GM12892 (cell line): Measurements from ENCODE around the gene RPTOR.

Experiments
- DNase-seq: peaks from one replicate; pipeline ENCODE4 v3.0.0; 2011; ENCODE audit not compliant: insufficient read length
- FAIRE-seq: peaks from 2 replicates; lab custom pipeline; 2011; peaks lifted over from hg19 to GRCh38; lab: Jason Lieb, UNC
- POLR2A ChIP-seq: IDR thresholded peaks from 2 replicates; pipeline ENCODE4 v1.6.1; 2011; ENCODE audit warnings: low read depth, low read length, control low read depth
- POLR2AphosphoS5 ChIP-seq: IDR thresholded peaks from 2 replicates; pipeline ENCODE4 v1.6.1; 2011; ENCODE audit warnings: low read depth, low read length, control low read depth
- TAF1 ChIP-seq: IDR thresholded peaks from 2 replicates; pipeline ENCODE4 v1.6.1; 2011; ENCODE audit warnings: low read depth, mild to moderate bottlenecking, control low read depth, low read length, borderline replicate concordance

Gene RPTOR

DNA sequence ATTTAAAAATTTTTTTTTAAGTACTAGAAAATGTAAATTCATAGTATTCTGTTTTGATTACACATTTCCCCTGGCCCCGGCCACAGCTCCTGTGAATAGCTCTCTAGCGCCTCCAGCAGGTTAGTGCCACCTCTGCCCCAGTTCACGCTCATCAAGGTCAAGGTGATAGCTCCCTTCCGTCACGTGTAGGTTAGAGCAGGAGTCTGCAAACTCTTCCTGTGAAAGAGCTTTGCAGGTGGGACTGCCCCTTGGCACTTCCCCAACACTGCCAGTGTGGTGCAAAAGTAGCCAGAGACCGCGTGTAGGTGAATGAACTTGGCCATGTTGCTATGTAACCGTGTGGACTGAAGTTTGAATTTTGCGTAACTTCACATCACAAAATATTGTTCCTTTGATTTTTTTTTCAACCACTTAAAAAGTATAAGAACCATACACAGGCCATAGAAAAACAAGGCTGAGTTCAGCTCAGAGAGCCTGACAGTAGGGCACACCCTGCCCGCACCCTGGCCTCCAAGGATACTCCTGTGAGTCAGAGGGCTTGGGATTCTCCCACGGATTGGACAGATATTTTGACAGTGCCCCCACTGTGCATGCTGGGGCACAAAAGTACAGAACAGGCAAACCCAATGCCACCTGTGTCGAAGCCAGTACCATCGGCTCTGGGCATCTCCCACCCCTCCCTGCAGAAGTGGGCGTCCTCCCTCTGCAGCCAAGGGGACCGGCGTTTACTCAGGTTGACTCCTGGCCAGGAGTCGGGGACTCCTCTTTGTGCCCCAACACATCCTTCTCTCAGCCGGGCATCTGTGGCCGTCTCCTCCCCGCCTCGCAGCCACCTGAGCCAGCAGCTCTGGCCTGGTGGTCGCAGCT is 355.0 kb downstream of the RPTOR start:
- DNase-seq: no peak
- TF ChIP-seq TAF1 (no peak), POLR2A (no peak), POLR2AphosphoS5 (no peak)
- peak; percentile 61 for FAIRE-seq

DNA sequence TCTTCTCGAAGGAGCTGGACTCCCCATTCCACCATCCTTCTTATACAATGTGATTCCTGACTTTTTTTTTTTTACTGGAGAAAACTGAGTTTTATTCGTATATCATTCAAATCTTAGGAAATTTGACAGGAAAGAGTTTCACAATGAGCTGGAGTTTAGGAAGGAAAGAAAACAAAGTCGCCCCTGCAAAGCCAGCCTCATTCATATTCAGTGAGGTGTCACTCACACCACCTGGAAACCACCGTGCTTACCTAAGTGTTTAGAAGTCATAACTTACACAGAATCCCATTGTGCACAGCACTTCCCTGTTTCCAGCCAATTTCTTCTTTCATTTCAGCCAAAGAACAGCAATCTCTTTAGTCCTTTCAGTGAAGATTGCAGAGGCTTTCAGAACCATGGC is 356.7 kb downstream of the RPTOR start:
- TF ChIP-seq POLR2AphosphoS5 (no peak), TAF1 (no peak), POLR2A (no peak)
- FAIRE-seq (peak; percentile 91), DNase-seq (no peak)

DNA sequence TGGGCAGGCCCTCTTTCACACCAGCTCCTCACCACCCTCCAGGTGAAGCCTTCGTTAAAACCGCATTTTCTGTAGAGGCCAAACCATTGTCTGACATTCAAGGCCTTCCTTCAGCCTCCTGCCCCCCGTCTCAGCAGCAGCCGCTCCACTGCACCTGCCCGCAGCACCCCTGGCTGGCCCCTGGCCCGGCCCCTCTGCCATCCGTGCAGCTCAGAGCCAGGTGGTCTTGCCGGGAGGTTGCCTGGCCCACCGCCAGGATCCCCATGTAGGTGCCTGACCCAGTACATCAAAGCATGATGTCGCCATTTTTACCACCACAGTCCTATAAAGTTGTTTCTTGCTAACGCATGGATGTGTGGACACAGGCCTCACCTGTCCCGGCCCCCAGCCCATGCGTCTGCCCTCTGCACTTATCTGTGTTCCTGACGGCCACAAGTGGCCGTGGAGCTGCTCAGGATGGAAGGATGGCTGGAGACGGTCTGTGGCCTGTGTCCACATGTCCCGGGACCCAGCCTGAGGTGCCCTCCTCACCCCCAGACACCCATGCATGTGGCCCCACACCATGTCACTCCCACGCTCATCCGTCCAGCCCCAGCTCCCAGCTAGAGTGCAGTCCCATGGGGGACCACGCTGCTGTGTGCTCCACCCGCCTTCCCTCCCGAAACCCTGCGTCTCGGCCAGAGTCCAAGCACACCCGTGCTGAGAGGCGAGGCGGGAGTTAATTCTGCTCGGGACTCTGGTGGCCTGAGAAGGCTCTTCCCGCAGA is 357.7 kb downstream of the RPTOR start:
- no peak for TF ChIP-seq TAF1
- TF ChIP-seq POLR2AphosphoS5: no peak
- TF ChIP-seq POLR2A: no peak
- FAIRE-seq (peak; percentile 21), DNase-seq (no peak)

DNA sequence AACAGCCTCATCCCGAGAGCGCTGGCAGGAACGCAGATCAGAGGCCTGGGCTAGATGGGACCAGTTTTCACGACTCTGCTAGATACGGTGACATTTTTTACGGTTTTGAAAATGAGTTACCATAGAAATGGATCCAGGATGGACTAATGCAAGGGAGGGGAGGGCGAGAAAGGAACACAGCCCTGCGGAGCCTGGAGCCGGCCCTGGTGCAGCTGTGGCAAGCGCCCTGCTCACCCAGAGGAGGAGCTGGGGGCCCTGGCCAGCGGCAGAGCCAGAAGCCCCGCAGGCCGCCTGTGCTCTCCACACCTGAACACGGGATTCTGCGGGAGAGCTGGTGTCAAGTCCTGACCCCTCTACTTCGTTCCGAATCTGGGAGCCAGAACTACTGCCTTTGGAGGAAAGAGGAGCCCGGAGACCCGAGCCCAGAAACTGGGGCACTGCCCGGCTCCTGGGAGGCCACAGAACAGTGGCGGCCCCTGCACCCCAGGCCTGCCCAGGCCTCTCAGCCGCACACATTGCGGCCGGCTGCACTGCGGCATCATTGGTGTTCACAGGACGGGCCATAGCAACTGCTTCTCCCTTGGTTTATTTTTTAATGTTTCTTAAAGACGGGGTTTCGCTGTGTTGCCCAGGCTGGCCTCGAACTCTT is 358.4 kb downstream of the RPTOR start:
- TF ChIP-seq TAF1 (no peak), POLR2AphosphoS5 (no peak), POLR2A (no peak)
- FAIRE-seq: no peak
- DNase-seq: no peak

DNA sequence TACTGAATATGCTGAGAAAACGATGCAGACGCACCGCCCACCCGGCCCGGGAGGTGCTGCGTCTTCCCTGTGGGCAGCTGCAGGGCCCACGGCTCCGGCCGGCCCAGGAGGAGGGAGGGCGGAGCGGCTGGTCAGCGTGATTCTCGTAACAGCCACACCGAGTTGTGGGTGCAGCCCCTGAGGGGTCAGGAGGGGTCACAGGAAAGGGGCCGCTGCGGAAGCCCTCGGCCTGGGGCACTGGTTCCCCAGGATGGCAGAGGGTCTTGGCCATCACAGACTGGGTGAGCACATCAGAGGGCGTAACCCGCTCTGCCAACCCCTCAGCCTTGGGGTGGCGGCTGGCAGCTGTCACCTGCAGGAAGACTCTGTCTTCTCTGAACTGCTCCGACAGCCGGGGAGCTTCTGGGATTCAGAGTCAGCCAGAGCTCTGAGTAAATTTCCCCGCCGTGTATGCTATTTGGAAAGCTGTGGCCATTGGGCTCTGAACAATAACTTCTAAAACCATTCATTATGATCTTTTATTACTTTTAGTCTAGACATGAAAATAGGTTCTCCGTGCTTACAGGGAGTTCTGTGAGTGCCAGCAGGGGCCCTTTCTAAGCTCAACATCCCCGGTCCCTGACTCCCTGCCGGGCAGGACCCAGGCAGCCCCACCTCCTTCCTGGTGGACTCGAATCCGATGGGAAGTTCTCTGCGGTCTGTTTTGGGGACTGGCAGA is 359.6 kb downstream of the RPTOR start:
- FAIRE-seq (no peak), DNase-seq (no peak)

DNA sequence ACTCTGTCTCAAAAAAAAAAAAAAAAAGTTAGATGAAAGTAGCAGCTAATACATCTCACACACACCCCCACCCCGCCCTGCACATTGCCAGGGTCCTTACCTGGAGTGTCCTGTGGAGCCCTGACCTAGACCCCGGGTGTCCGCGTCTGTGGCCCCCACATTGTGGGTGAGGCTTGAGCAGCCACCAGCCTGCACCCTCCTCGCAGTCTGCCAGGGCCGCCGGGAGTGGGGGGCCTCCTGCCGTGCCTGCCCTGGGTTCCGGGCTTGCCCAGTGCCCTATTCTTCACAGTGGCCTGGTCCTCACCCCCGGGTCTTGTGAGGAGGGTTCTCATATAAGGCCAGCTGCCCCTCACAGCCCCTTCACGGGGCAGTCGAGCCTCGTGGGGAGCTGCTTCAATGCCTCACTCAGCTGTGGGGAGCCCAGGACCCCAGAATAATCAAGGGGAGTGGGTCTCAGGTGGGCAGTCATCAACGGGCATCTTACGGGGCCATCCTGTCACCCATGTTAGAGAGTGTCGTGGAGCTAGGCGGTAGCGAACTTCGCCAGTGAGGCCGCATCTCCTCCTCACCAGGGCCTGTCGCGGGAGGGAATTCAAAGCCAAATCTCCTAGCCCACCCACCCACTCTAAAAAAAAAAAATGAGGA is 361.1 kb downstream of the RPTOR start:
- TF ChIP-seq POLR2A: no peak
- no peak for TF ChIP-seq POLR2AphosphoS5
- no peak for TF ChIP-seq TAF1
- DNase-seq: no peak
- no peak for FAIRE-seq

More for the DNA sequence above, 359.6 kb downstream of the RPTOR start:
- TF ChIP-seq POLR2A (no peak), POLR2AphosphoS5 (no peak), TAF1 (no peak)

DNA sequence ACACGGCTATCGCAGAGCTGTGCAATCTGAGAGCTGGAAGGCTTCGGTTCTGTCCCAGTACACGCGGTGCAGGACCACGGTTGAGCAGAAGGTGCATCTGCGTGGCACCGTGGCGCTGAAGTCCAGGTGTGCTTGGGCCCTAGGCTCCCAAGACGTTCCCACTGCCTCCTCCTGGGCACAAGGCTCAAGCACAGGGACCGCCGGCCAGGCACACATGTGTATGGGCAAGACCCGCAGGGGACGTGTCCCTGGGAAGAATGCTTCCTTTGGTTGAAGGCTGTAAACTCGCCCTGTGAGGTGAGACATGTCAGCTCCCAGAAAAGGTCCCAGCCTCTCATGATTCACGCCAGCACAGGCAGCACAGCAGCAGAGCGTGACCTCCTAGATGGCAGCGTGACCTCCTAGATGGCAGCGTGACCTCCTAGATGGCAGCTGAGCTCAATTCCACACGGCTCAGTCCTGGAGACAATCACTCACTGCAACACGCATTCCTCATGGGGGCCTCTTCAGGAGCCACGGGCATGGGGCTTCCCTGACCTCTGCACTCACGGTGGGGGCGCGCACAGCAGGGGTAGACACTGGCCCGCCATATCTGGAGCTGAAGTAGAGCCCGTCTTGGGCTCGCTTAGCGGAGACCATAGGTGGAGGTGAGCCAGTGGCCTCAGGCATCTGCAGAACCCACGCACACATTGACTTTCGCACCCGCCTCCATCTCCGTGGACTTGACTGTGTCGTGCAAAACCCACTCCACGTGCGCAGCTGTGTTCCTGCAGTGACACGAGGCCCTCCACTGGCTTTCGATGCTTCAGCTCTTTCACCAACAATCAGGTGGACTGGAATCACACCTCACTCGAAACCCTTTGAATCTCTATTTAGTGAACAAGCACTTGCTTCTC is 362.0 kb downstream of the RPTOR start:
- no peak for FAIRE-seq
- no peak for DNase-seq
- TF ChIP-seq POLR2AphosphoS5: no peak
- TF ChIP-seq TAF1: no peak
- no peak for TF ChIP-seq POLR2A

DNA sequence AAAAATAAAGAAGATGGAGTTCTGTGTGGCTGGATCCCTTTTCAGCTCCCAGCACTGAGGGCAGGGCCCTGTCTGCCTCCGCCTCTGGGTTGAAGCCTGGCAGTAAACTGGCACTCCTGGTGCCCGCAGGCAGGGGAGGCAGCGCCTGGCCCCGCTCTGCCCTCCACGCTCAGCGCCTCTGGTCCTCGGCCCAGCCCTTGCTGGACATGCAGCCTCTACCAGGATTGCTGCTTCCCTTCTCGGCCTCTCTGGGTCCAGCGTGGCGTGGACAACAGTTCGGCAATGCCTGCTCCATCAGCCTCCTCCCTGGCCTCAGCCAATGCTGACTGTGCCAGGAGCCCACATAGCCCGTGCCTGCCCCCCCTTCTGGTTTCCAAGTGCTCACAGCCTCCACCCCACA is 362.6 kb downstream of the RPTOR start:
- DNase-seq: no peak
- no peak for FAIRE-seq
- no peak for TF ChIP-seq POLR2AphosphoS5
- no peak for TF ChIP-seq TAF1
- TF ChIP-seq POLR2A: no peak

DNA sequence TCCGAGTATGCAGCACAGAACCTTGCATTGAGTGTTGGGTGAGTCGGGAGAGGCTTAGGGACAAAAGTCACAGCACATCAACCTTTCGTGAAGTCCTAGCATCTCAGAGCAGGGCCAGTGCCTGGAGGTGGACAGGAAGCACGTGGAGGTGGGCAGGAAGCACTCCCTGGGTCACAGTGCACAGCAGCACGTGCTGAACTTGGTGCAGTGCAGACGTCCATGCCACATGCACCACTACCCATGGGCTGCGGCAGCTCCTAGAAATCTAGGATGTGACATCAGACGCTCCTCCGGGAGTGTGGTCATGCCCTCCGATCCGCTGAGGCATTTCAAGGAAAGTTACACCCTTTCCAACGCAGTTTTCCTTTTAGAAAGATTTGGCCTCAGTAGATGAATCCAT is 363.6 kb downstream of the RPTOR start:
- DNase-seq: no peak
- TF ChIP-seq TAF1 (no peak), POLR2A (no peak), POLR2AphosphoS5 (no peak)
- no peak for FAIRE-seq
